IgD-negative memory B cell (primary cell): ENCODE results near the gene NNT. TPM values are rescaled to one million over a fixed set of nuclear protein-coding genes. Genes with fewer than 3 reads are reported as not detected.

Source experiments
- H3K27ac Mint-ChIP-seq, 3 donors: one replicate each; pipeline ENCODE4 v1.8.0; 2020 to 2022; ENCODE audit warnings: mild to moderate bottlenecking in 3 of 3, mixed read lengths in 3 of 3, moderate library complexity in 1 of 3
- H3K27me3 Mint-ChIP-seq: one replicate; pipeline ENCODE4 v1.8.0; 2021; ENCODE audit warnings: mixed read lengths
- H3K36me3 Mint-ChIP-seq: one replicate; pipeline ENCODE4 v1.8.0; 2020; ENCODE audit warnings: mild to moderate bottlenecking, mixed read lengths
- H3K4me1 Mint-ChIP-seq, 3 donors: one replicate each; pipeline ENCODE4 v1.8.0; 2020 to 2022; ENCODE audit warnings: mixed read lengths in 3 of 3, mild to moderate bottlenecking in 1 of 3
- H3K4me3 Mint-ChIP-seq, 4 donors: one replicate each; pipeline ENCODE4 v1.8.0; 2020 to 2022; ENCODE audit warnings: mild to moderate bottlenecking in 4 of 4, mixed read lengths in 4 of 4, moderate library complexity in 3 of 4
- H3K9me3 Mint-ChIP-seq, 3 donors: one replicate each; pipeline ENCODE4 v1.8.0; 2020 to 2021; ENCODE audit warnings: mixed read lengths in 3 of 3, mild to moderate bottlenecking in 1 of 3
- polyA plus RNA-seq: library from polyadenylated mRNA; unstranded; fragments of 300-500 nt; fragmentation: Illumina TruSeq; gene quantifications from one replicate; pipeline ENCODE4 v1.2.3, GENCODE V29; 2021

The NNT gene
- polyA plus RNA-seq, 1 donor from 2014 or later, result 37.3 TPM

GRCh38 chr5:43603344-43604217 lies 601 bp downstream of the NNT start:
- no peaks in the 10 kb centered on the region for H3K27me3 Mint-ChIP-seq
- peaks cover 6% of the 10 kb centered on the region for H3K36me3 Mint-ChIP-seq
- H3K4me1 Mint-ChIP-seq, result peaks cover 27 to 34% (median 32%) of the 10 kb centered on the region in 3 donors
- H3K27ac Mint-ChIP-seq, result peak overlapping the region; percentile 80 to 91 (median 91)
- H3K4me3 Mint-ChIP-seq, result peak overlapping the region; percentile 86 to 95 (median 92)
- H3K9me3 Mint-ChIP-seq, result no peaks in the 10 kb centered on the region

- H3K27me3 Mint-ChIP-seq, result no peaks in the 10 kb centered on the region
- H3K9me3 Mint-ChIP-seq, result no peaks in the 10 kb centered on the region
- H3K4me1 Mint-ChIP-seq, result peaks cover 25 to 34% (median 33%) of the 10 kb centered on the region in 3 donors
- peak overlapping the region in 3 of 4 donors; percentile 47 to 89 (median 86) for H3K4me3 Mint-ChIP-seq
- peak overlapping the region in 1 of 3 donors; percentile 80 for H3K27ac Mint-ChIP-seq
- H3K36me3 Mint-ChIP-seq, result peaks cover 6% of the 10 kb centered on the region
Observed at GRCh38 chr5:43604699-43605098, 1.7 kb downstream of the NNT start.

- H3K9me3 Mint-ChIP-seq, result no peaks in the 10 kb centered on the region
- H3K36me3 Mint-ChIP-seq, result peaks cover 6% of the 10 kb centered on the region
- H3K27me3 Mint-ChIP-seq, result no peaks in the 10 kb centered on the region
- H3K4me3 Mint-ChIP-seq, result peak overlapping the region in 1 of 4 donors; percentile 19
- H3K4me1 Mint-ChIP-seq, result peaks cover 23 to 34% (median 33%) of the 10 kb centered on the region in 3 donors
- peak overlapping the region; percentile 10 to 67 (median 29) for H3K27ac Mint-ChIP-seq
Observed at GRCh38 chr5:43606351-43606750, 3.4 kb downstream of the NNT start.

GRCh38 chr5:43608406-43608805 lies 5.4 kb downstream of the NNT start:
- Mint-ChIP-seq H3K27ac (no peak overlapping the region), H3K36me3 (peaks cover 6% of the 10 kb centered on the region), H3K9me3 (no peaks in the 10 kb centered on the region), H3K4me1 (peaks cover 13 to 24% (median 23%) of the 10 kb centered on the region in 3 donors), H3K4me3 (no peak overlapping the region), H3K27me3 (no peaks in the 10 kb centered on the region)

GRCh38 chr5:43609752-43610151 lies 6.8 kb downstream of the NNT start:
- Mint-ChIP-seq H3K4me1 (peaks cover 9 to 14% (median 13%) of the 10 kb centered on the region in 3 donors), H3K27me3 (no peaks in the 10 kb centered on the region), H3K4me3 (no peak overlapping the region), H3K9me3 (no peaks in the 10 kb centered on the region), H3K36me3 (peaks cover 6% of the 10 kb centered on the region), H3K27ac (no peak overlapping the region)

- H3K27ac Mint-ChIP-seq, result no peak overlapping the region
- no peak overlapping the region for H3K4me3 Mint-ChIP-seq
- peaks cover 3% of the 10 kb centered on the region for H3K36me3 Mint-ChIP-seq
Observed at GRCh38 chr5:43613370-43613769, 10.4 kb downstream of the NNT start.

GRCh38 chr5:43615445-43616184 lies 12.6 kb downstream of the NNT start:
- Mint-ChIP-seq H3K4me3 (no peak overlapping the region), H3K4me1 (no peaks in the 10 kb centered on the region), H3K27ac (no peak overlapping the region), H3K36me3 (peaks cover 3% of the 10 kb centered on the region), H3K27me3 (no peaks in the 10 kb centered on the region), H3K9me3 (no peaks in the 10 kb centered on the region)

More at GRCh38 chr5:43613370-43613769, 10.4 kb downstream of the NNT start:
- Mint-ChIP-seq H3K4me1 (peaks cover 0 to 4% (median under 1%) of the 10 kb centered on the region in 3 donors), H3K27me3 (no peaks in the 10 kb centered on the region), H3K9me3 (no peaks in the 10 kb centered on the region)

- H3K27me3 Mint-ChIP-seq, result no peaks in the 10 kb centered on the region
- H3K27ac Mint-ChIP-seq, result no peak overlapping the region
- peaks cover 3% of the 10 kb centered on the region for H3K36me3 Mint-ChIP-seq
- H3K9me3 Mint-ChIP-seq, result no peaks in the 10 kb centered on the region
- H3K4me1 Mint-ChIP-seq, result peaks cover 0 to 5% (median 2%) of the 10 kb centered on the region in 3 donors
- H3K4me3 Mint-ChIP-seq, result no peak overlapping the region
Observed at GRCh38 chr5:43616535-43616934, 13.6 kb downstream of the NNT start.

GRCh38 chr5:43619380-43619779 lies 16.4 kb downstream of the NNT start:
- Mint-ChIP-seq H3K36me3 (peaks cover 3% of the 10 kb centered on the region), H3K9me3 (no peaks in the 10 kb centered on the region), H3K27ac (no peak overlapping the region), H3K4me3 (no peak overlapping the region), H3K27me3 (no peaks in the 10 kb centered on the region), H3K4me1 (peaks cover 6 to 11% (median 6%) of the 10 kb centered on the region in 3 donors)

- Mint-ChIP-seq H3K36me3 (peaks cover 3% of the 10 kb centered on the region), H3K4me3 (no peak overlapping the region), H3K27me3 (no peaks in the 10 kb centered on the region), H3K27ac (no peak overlapping the region), H3K4me1 (peaks cover 6 to 11% (median 6%) of the 10 kb centered on the region in 3 donors), H3K9me3 (no peaks in the 10 kb centered on the region)
Observed at GRCh38 chr5:43619911-43620310, 16.9 kb downstream of the NNT start.

GRCh38 chr5:43620944-43621505 lies 18.0 kb downstream of the NNT start:
- no peaks in the 10 kb centered on the region for H3K9me3 Mint-ChIP-seq
- peaks cover 6 to 11% (median 6%) of the 10 kb centered on the region in 3 donors for H3K4me1 Mint-ChIP-seq
- no peaks in the 10 kb centered on the region for H3K27me3 Mint-ChIP-seq
- H3K36me3 Mint-ChIP-seq, result no peaks in the 10 kb centered on the region
- H3K27ac Mint-ChIP-seq, result no peak overlapping the region
- H3K4me3 Mint-ChIP-seq, result no peak overlapping the region

GRCh38 chr5:43622074-43622473 lies 19.1 kb downstream of the NNT start:
- Mint-ChIP-seq H3K36me3 (no peaks in the 10 kb centered on the region), H3K4me3 (no peak overlapping the region), H3K4me1 (peaks cover 6 to 11% (median 6%) of the 10 kb centered on the region in 3 donors), H3K9me3 (no peaks in the 10 kb centered on the region), H3K27me3 (no peaks in the 10 kb centered on the region), H3K27ac (no peak overlapping the region)

- Mint-ChIP-seq H3K4me3 (no peak overlapping the region), H3K27ac (peak overlapping the region in 2 of 3 donors; percentile 55 to 83), H3K36me3 (no peaks in the 10 kb centered on the region)
Observed at GRCh38 chr5:43623048-43623680, 20.2 kb downstream of the NNT start.

GRCh38 chr5:43627028-43627427 lies 24.0 kb downstream of the NNT start:
- no peaks in the 10 kb centered on the region for H3K9me3 Mint-ChIP-seq
- H3K36me3 Mint-ChIP-seq, result peaks cover 7% of the 10 kb centered on the region
- no peaks in the 10 kb centered on the region for H3K27me3 Mint-ChIP-seq
- H3K4me3 Mint-ChIP-seq, result no peak overlapping the region
- peaks cover under 1 to 6% (median under 1%) of the 10 kb centered on the region in 3 donors for H3K4me1 Mint-ChIP-seq
- no peak overlapping the region for H3K27ac Mint-ChIP-seq

More at GRCh38 chr5:43623048-43623680, 20.2 kb downstream of the NNT start:
- Mint-ChIP-seq H3K27me3 (no peaks in the 10 kb centered on the region), H3K4me1 (peaks cover 6 to 11% (median 6%) of the 10 kb centered on the region in 3 donors), H3K9me3 (no peaks in the 10 kb centered on the region)
